Transverse colon (tissue), 4 donors: ENCODE results near the gene ZBTB7A. TPM values are rescaled to one million over a fixed set of nuclear protein-coding genes. Genes with fewer than 3 reads are reported as not detected.

ENCODE experiments used
- DNase-seq: peaks from one replicate; pipeline ENCODE4 v3.0.0-alpha.2; 2019
- H3K27ac ChIP-seq, 4 donors: fragments of 200-600 bp; sonication (generic); 2 replicates each; pipeline ENCODE4 v1.5.1; 2016 to 2018; ENCODE audit warnings: inconsistent platforms in 4 of 4
- H3K27me3 ChIP-seq: fragments of 200-600 bp; sonication (generic); 2 replicates; pipeline ENCODE4 v1.5.1; 2017; ENCODE audit warnings: inconsistent platforms
- H3K36me3 ChIP-seq, 4 donors: fragments of 200-600 bp; sonication (generic); 2 replicates each; pipeline ENCODE4 v1.5.1; 2017 to 2019; ENCODE audit warnings: inconsistent platforms in 4 of 4
- H3K4me1 ChIP-seq, 4 donors: fragments of 200-600 bp; sonication (generic); 2 replicates each; pipeline ENCODE4 v1.5.1; 2017 to 2020; ENCODE audit warnings: inconsistent platforms in 4 of 4
- H3K4me3 ChIP-seq, 4 donors: fragments of 200-600 bp; sonication (generic); 1 replicate in 1 of 4; 2 replicates in 3 of 4; pipeline versions ENCODE4 v1.5.1 to v1.6.1; 2017 to 2019; ENCODE audit warnings: inconsistent platforms in 4 of 4
- H3K9me3 ChIP-seq, 2 donors: fragments of 200-600 bp; sonication (generic); 2 replicates each; pipeline ENCODE4 v1.5.1; 2017 to 2019; ENCODE audit warnings: inconsistent platforms in 2 of 2
- EP300 ChIP-seq: sonication (generic); formaldehyde crosslinking; IDR thresholded peaks from one replicate; pipeline ENCODE4 v1.6.1; 2017; ENCODE audit warnings: antibody characterized with exemption, low read depth
- POLR2A ChIP-seq: fragments of 450-650 bp; IDR thresholded peaks from one replicate; pipeline ENCODE4 v1.6.1; 2016; ENCODE audit warnings: antibody characterized with exemption, mild to moderate bottlenecking, moderate library complexity
- POLR2AphosphoS5 ChIP-seq, 3 donors: sonication (generic); formaldehyde crosslinking; IDR thresholded peaks; one replicate each; pipeline ENCODE4 v1.6.1; 2016; ENCODE audit warnings: antibody characterized with exemption in 3 of 3
- WGBS, 2 donors: methylation state at CpG; one replicate each; pipeline ENCODE4 v1.1.5; 2018; ENCODE audit warnings: low coverage in 1 of 2; 5-methylcytosine and 5-hydroxymethylcytosine counted together
- in situ Hi-C, 4 donors: fragments of 200-750 bp; cut with MboI; loops; one replicate each; pipeline versions ENCODE4 v1.15.0 to v1.15.1; 2017; ENCODE audit warnings: low sequenced_read_pairs in 3 of 4, low pct_ligation_motif_present in 1 of 4, low pct_unique_long_range_greater_than_20kb in 1 of 4
- intact Hi-C: fragments of 100-400 bp; cut with DNase I; formaldehyde crosslinking; loops from one replicate; pipeline ENCODE4 v1.15.1; 2023; ENCODE audit warnings: low total_unique reads
- total RNA-seq, 4 donors: library from RNA; depleted of rRNA; stranded (reverse); fragments of >200 nt; gene quantifications; one replicate each; pipeline ENCODE4 v1.1.0, GENCODE V29; 2016
- TF ChIP-seq, protein P1 (sequence below), 5 experiments: fragments of 200-600 bp in 3 of 5; fragments of 450-650 bp in 2 of 5; sonication (generic) in 3 of 5; IDR thresholded peaks; 1 replicate in 2 of 5; 2 replicates in 3 of 5; pipeline ENCODE4 v1.5.1; 2016 to 2017; ENCODE audit warnings: antibody characterized with exemption in 5 of 5, inconsistent platforms in 3 of 5, mild to moderate bottlenecking in 2 of 5, moderate library complexity in 1 of 5

The ZBTB7A gene
- total RNA-seq, 4 donors from 2014 or later: 101 to 224 (median 141) TPM

DNA sequence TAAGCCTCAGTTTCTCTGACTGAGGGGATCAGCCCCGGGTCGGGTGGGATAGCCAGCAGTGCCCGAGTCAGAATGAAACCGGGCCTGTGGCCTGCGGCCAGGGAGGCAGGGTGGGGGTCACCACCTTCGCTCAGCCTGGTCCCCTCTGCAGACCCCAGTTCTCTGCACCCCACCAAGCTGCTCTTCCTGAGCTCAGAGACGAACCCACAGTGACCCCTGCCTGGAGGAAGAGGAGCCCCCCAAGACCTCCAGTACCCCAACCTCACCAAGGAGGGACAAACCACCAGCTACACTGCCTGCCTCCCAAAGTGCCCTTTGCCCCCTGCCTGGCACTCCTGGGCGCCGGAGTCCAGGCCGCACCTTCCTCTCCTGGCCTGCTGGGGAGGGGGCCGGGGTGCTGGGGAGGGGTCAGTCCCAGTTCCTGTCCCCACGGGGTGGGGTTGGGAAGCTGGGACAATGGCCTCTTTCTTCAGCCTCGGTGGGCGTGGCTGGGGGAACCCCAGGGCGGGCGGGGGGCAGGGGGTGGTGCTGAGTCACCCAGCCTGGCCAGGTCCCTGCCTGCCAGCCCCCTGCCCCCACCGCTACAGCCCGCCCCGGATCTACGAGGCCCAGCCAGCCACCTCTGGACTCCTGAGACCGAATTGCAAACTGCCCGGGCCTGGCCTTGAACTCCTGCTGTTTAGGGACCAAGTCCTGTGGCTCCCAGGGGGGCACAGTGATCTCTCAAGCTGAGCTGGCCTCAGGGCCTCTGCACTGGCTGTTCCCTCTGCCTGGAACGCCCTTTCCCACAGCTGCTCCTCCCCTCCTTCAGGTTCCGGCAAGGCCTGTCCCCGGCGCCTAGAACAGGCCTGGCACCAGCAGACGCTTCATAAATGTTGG is 14.3 kb downstream of the ZBTB7A start:
- H3K4me1 ChIP-seq: peaks cover 39 to 68% (median 57%) of the 10 kb centered on the region in 4 donors
- 21% methylated on average over 21 of the region's 27 CpGs; no CpG with 5 or more reads in 1 of the 2 donors for WGBS, 2 donors
- in situ Hi-C loops: no loop called here
- TF ChIP-seq EP300 (peak; percentile 35), POLR2A (peak; percentile 14), POLR2AphosphoS5 (IDR thresholded peaks at IDR 0.05) (peak in 2 of 3 donors; percentile 53 to 72)
- TF ChIP-seq, protein P1, sequence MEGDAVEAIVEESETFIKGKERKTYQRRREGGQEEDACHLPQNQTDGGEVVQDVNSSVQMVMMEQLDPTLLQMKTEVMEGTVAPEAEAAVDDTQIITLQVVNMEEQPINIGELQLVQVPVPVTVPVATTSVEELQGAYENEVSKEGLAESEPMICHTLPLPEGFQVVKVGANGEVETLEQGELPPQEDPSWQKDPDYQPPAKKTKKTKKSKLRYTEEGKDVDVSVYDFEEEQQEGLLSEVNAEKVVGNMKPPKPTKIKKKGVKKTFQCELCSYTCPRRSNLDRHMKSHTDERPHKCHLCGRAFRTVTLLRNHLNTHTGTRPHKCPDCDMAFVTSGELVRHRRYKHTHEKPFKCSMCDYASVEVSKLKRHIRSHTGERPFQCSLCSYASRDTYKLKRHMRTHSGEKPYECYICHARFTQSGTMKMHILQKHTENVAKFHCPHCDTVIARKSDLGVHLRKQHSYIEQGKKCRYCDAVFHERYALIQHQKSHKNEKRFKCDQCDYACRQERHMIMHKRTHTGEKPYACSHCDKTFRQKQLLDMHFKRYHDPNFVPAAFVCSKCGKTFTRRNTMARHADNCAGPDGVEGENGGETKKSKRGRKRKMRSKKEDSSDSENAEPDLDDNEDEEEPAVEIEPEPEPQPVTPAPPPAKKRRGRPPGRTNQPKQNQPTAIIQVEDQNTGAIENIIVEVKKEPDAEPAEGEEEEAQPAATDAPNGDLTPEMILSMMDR (IDR thresholded peaks at IDR 0.05): no peak
- H3K9me3 ChIP-seq: no peaks in the 10 kb centered on the region
- peak overlapping the region in 2 of 4 donors; percentile 11 to 15 for H3K4me3 ChIP-seq
- intact Hi-C loops: no loop called here
- peak overlapping the region; percentile 85 to 100 (median 95) for H3K27ac ChIP-seq
- no peaks in the 10 kb centered on the region for H3K27me3 ChIP-seq
- DNase-seq: peak; percentile 94
- peaks cover 0 to 23% (median 9%) of the 10 kb centered on the region in 4 donors for H3K36me3 ChIP-seq

DNA sequence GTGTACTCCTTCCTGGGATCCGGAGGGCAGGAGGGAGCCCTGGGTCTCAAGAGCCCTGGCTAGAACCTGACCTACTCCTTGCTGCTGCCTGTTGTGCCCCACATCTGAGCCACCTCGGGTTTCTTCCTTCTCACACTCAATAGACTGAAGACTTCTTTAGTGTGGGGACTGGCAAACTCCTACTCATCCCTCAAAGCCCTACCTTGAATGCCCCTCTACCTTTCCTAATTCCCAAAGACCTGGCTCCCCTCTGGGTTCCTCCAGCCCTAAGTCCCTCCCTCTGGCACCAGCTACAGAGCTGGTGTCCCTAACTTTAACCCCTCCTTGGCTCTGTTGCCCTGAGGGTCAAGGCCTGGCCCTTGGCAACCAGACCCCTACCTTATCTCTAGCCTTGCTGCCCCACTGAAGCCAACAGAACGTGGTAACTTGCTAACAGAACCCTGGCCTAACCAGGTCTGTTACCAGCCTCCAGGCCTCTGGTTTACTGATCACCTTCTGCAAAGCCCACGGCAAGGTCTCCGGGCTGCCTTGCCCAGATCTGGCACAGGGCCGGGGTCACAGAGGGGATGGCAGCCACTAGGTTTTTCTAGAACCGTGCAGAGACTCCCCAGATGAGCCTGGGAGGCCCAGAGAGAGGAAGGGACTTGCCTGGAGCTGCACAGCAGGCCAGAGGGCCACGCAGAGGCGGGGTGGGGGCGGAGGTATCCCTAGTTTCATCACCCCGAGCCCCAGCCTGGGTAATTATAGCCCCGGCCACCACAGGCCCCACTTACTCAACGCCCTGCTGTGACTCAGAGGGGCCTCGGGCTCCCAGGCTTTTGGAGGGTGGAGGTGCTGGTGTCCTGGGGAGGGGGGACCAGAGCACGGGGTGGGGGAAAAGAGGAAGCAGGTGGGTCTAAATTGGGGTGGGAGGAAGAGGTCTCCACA is 15.3 kb downstream of the ZBTB7A start:
- 42 to 48% methylated on average over 4 to 13 of the region's 15 CpGs for WGBS, 2 donors
- peaks cover 0 to 33% (median 13%) of the 10 kb centered on the region in 4 donors for H3K36me3 ChIP-seq
- intact Hi-C loops (no loop called here), in situ Hi-C loops (no loop called here)
- H3K27me3 ChIP-seq: no peaks in the 10 kb centered on the region
- TF ChIP-seq EP300: no peak
- no peak for TF ChIP-seq POLR2AphosphoS5 (IDR thresholded peaks at IDR 0.05)
- TF ChIP-seq, protein P1 (IDR thresholded peaks at IDR 0.05): no peak
- TF ChIP-seq POLR2A: no peak
- H3K4me3 ChIP-seq: peak overlapping the region in 1 of 4 donors; percentile 11
- H3K4me1 ChIP-seq: peaks cover 39 to 73% (median 56%) of the 10 kb centered on the region in 4 donors
- peak; percentile 62 for DNase-seq
- H3K9me3 ChIP-seq: no peaks in the 10 kb centered on the region
- peak overlapping the region; percentile 85 to 100 (median 95) for H3K27ac ChIP-seq

DNA sequence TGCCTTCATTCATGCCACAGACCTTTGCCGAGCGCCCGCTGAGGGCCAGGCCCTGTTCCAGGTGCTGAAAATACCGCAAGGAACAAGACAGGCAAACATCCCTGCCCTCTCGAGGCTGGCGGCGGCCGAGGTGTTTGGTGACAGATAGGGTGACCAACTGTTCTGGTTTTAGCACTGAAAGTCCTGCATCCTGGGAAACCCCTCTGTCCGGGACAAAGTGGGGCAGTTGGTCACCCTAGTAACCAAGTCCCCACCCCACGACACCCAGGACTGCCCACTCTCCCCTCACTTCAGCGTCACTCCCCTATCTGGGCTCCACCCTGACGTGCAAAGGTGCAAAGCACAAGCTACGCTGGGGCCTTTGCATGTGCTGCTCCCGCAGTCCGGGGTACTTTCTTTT is 17.3 kb downstream of the ZBTB7A start:
- Histone ChIP-seq H3K27me3 (no peaks in the 10 kb centered on the region), H3K4me3 (no peak overlapping the region), H3K4me1 (peaks cover 33 to 71% (median 51%) of the 10 kb centered on the region in 4 donors), H3K36me3 (peaks cover 0 to 33% (median 14%) of the 10 kb centered on the region in 4 donors), H3K27ac (peak overlapping the region; percentile 85 to 100 (median 95)), H3K9me3 (no peaks in the 10 kb centered on the region)
- WGBS, 2 donors: 65 to 83% methylated on average over 4 to 15 of the region's 15 CpGs
- DNase-seq: no peak
- in situ Hi-C loops: no loop called here
- TF ChIP-seq EP300 (no peak), POLR2A (no peak), POLR2AphosphoS5 (IDR thresholded peaks at IDR 0.05) (no peak)
- TF ChIP-seq, protein P1 (IDR thresholded peaks at IDR 0.05): no peak
- intact Hi-C loops: no loop called here
